ENCODE measurements around the gene NOP53. TPM values are rescaled to one million over a fixed set of nuclear protein-coding genes. Genes with fewer than 3 reads are reported as not detected.

Gene NOP53
- total and polyA plus RNA-seq, 2 of the 8 experiments (the other 6 are each of a cell fraction or from before 2014, with no cell fraction given) = 107 to 245 TPM

DNA sequence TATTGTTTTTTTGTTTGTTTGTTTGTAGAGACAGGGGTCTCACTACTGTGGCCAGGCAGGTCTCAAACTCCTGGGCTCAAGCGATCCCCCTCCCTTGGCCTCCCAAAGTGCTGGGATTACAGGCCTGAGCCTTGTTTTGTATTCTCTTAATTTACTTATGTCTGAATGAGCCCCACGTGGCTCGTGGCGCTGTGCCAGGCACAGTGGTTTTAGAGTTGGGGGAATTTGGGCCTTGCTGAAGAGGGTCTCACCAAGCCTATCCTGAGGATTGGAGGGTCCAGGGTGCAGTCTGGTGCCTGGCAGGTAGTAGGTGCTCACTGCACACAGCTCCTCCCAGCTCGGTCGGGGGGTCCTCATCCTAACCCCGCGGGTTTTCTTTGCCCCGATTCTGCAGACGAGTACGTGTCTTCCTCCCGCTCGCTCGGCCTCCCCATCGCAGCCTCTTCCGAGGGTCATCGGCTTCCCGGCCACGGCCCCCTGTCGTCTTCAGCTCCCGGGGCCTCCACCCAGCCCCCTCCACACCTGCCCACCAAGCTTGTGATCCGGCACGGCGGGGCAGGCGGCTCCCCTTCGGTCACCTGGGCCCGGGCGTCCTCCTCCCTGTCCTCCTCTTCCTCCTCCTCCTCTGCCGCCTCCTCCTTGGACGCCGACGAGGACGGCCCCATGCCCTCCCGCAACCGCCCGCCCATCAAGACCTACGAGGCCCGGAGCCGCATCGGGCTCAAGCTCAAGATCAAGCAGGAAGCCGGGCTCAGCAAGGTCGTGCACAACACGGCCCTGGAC lies 44.2 kb upstream of the NOP53 start:
- no peak for FAIRE-seq
- 85% methylated on average over 18 of the region's 43 CpGs; no CpG with 5 or more reads in 1 of the 2 experiments for WGBS, 2 experiments (ENCODE audit: extremely low coverage in 1 of 2, insufficient coverage in 1 of 2, insufficient read length in 1 of 2, insufficient replicate concordance in 2 of 2, low coverage in 1 of 2, low lambda C conversion rate in 2 of 2, missing lambda C conversion rate in 1 of 2)
- CTCF ChIA-PET (ENCODE audit: partially characterized antibody) = interaction anchor here (1.2 to 24.9 kb wide), 10 partner anchors 11 to 404 kb away, joined by 3 to 436 read pairs (median 5); partner anchors contain the start of gene EHD2
- no peak for TF ChIP-seq KDM5A (IDR thresholded peaks at IDR 0.05; ENCODE audit: low read length)
- no peak for TF ChIP-seq NRF1 (IDR thresholded peaks at IDR 0.05; ENCODE audit: low read depth, low read length)
- TF ChIP-seq, protein P1, sequence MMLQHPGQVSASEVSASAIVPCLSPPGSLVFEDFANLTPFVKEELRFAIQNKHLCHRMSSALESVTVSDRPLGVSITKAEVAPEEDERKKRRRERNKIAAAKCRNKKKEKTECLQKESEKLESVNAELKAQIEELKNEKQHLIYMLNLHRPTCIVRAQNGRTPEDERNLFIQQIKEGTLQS (IDR thresholded peaks at IDR 0.05; ENCODE audit: insufficient read depth, low read depth, low read length) = no peak
- TF ChIP-seq HDAC6 (IDR thresholded peaks at IDR 0.05; ENCODE audit: low read depth, low read length) = no peak
- TF ChIP-seq RNF2 (IDR thresholded peaks at IDR 0.05; ENCODE audit: borderline replicate concordance, low read depth, low read length, missing control alignments, poor library complexity, severe bottlenecking) = no peak
- no peak for TF ChIP-seq SP2 (IDR thresholded peaks at IDR 0.05; ENCODE audit: low read length)
- TF ChIP-seq SIRT6 (IDR thresholded peaks at IDR 0.05; ENCODE audit: low read length) = no peak
- TF ChIP-seq MAX (IDR thresholded peaks at IDR 0.05) = no peak
- no peak for TF ChIP-seq RAD21 (IDR thresholded peaks at IDR 0.05 in 1 of 2, conservative IDR thresholded peaks at IDR 0.05 in 1 of 2; ENCODE audit: low read depth in 2 of 2, low read length in 2 of 2)
- no peak for TF ChIP-seq KDM4A (IDR thresholded peaks at IDR 0.05; ENCODE audit: low read depth, low read length, severe bottlenecking)
- no peak for TF ChIP-seq BRCA1 (IDR thresholded peaks at IDR 0.05; ENCODE audit: low read depth, low read length)

More for the DNA sequence above, 44.2 kb upstream of the NOP53 start:
- no peak overlapping the region for H3K27ac ChIP-seq (ENCODE audit: low read depth, low read length)
- H2AK5ac ChIP-seq (ENCODE audit: low read depth, low read length) = no peak overlapping the region
- H3K36me3 ChIP-seq (ENCODE audit: control insufficient read depth in 2 of 4, insufficient read depth in 4 of 4, low read length in 3 of 4) = peaks cover 2 to 23% (median 6%) of the 10 kb centered on the region in 4 experiments; a peak in 7 of 8 replicates
- H4K20me1 ChIP-seq (replicated peaks in 1 of 2; ENCODE audit: control insufficient read depth in 1 of 2, insufficient read depth in 2 of 2, low read length in 2 of 2) = peaks cover 2 to 3% of the 10 kb centered on the region in 2 experiments
- POLR2A ChIA-PET (ENCODE audit: partially characterized antibody) = interaction anchor here (1.1 to 1.3 kb wide), 2 partner anchors 43 to 46 kb away, joined by 3 to 4 read pairs; no protein-coding TSS in a partner anchor
- H4K5ac ChIP-seq (ENCODE audit: insufficient read length, low read depth, low read length) = no peak overlapping the region
- no peaks in the 10 kb centered on the region for H3K79me1 ChIP-seq (ENCODE audit: low read depth, low read length)
- H3K9ac ChIP-seq (replicated peaks in 1 of 4; ENCODE audit: extremely low read depth in 1 of 4, low read depth in 3 of 4, low read length in 3 of 4) = no peak overlapping the region
- no peak overlapping the region for H2BK5ac ChIP-seq (ENCODE audit: low read depth, low read length)
- H4K8ac ChIP-seq (ENCODE audit: extremely low read depth, insufficient read depth, low read length) = peak overlapping the region; percentile 17; the same call in 1 of the 2 replicates
- no peak overlapping the region for H3K4ac ChIP-seq (replicated peaks; ENCODE audit: insufficient read length, low read depth, low read length)
- H3K9me3 ChIP-seq (ENCODE audit: insufficient read depth in 2 of 2, low read depth in 1 of 2, low read length in 1 of 2) = no peaks in the 10 kb centered on the region
- H3K4me1 ChIP-seq (replicated peaks in 1 of 4; ENCODE audit: control insufficient read depth in 3 of 4, insufficient read depth in 4 of 4, low read length in 3 of 4) = peaks cover 0 to 2% (median 0%) of the 10 kb centered on the region in 4 experiments; a peak in 1 of 7 replicates
- no peak overlapping the region for H2BK120ac ChIP-seq (replicated peaks; ENCODE audit: low read depth, low read length)
- no peak overlapping the region for H3K23ac ChIP-seq (ENCODE audit: insufficient read length)
- no peak overlapping the region for H2AFZ ChIP-seq (ENCODE audit: low read length)
- no peak overlapping the region for H3K56ac ChIP-seq (replicated peaks; ENCODE audit: insufficient read length, low read depth, low read length)
- no peak overlapping the region for H2BK12ac ChIP-seq (ENCODE audit: low read depth, low read length)
- no peak overlapping the region for H4K91ac ChIP-seq (replicated peaks; ENCODE audit: insufficient read length, low read length)
- H3K23me2 ChIP-seq (ENCODE audit: low read depth, low read length) = no peaks in the 10 kb centered on the region
- no peak for DNase-seq (ENCODE audit: low read depth in 1 of 2, low spot score in 2 of 2)
- H3K27me3 ChIP-seq (replicated peaks in 1 of 4; ENCODE audit: control insufficient read depth in 3 of 4, extremely low read depth in 1 of 4, insufficient read depth in 3 of 4, low read length in 3 of 4) = no peaks in the 10 kb centered on the region
- no peaks in the 10 kb centered on the region for H3K79me2 ChIP-seq (ENCODE audit: control insufficient read depth in 1 of 2, insufficient read depth in 2 of 2, low read length in 2 of 2)
- H3K14ac ChIP-seq (ENCODE audit: insufficient read length) = no peak overlapping the region
- H3K4me3 ChIP-seq (ENCODE audit: extremely low read depth in 1 of 4, insufficient read depth in 2 of 4, low read depth in 3 of 4, low read length in 4 of 4) = no peak overlapping the region
- H2BK15ac ChIP-seq (ENCODE audit: low read length) = no peak overlapping the region
- no peak overlapping the region for H3K4me2 ChIP-seq (ENCODE audit: insufficient read depth in 1 of 2, low read depth in 2 of 2, low read length in 2 of 2)
- H3K18ac ChIP-seq (ENCODE audit: extremely low read depth, low read length) = no peak overlapping the region
- H2BK20ac ChIP-seq (ENCODE audit: low read length) = no peak overlapping the region
